WI38 (cell line): Measurements from ENCODE around the gene KRTAP5-1.

Experiments used
- H3K4me3 ChIP-seq: 2 replicates; pipeline ENCODE4 v1.5.1; 2011; ENCODE audit warnings: low read depth, mild to moderate bottlenecking, control low read depth, low read length
- TF ChIP-seq, protein P1 (sequence below): IDR thresholded peaks from 2 replicates; pipeline ENCODE4 v1.5.1; 2012; ENCODE audit warnings: low read depth, mild to moderate bottlenecking, control low read depth, low read length

Gene KRTAP5-1

DNA sequence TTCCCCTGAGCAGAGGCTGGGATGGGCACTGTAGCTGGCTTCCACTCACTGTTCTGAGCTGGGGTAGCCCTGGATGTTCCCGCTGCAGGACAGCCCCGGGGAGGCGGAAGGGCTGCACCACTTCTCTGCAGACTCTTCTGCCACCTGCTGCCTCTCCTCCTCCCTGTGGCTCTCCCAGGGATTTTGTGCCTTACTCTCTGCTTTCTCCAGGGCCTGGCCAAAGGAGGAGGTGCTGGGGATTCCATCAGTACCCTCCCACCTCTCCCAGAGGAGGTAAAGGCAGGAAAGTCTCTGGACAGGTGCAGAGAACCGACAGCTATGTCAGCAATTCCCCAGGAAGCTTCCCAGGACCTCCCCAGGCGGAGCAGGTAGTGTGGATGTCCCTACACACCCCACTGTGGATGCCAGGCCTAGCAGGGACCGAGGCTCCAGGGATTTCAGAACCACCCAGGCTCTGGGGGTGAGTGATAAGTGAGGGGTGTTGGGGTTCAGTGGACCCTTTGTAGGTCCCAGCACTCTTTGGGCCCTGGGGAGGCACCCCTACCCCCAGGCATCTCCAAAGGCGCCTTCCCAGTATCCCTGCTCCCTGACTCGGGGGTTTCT lies 24.3 kb downstream of the KRTAP5-1 start:
- H3K4me3 ChIP-seq, result no peak overlapping the region
- TF ChIP-seq, protein P1, sequence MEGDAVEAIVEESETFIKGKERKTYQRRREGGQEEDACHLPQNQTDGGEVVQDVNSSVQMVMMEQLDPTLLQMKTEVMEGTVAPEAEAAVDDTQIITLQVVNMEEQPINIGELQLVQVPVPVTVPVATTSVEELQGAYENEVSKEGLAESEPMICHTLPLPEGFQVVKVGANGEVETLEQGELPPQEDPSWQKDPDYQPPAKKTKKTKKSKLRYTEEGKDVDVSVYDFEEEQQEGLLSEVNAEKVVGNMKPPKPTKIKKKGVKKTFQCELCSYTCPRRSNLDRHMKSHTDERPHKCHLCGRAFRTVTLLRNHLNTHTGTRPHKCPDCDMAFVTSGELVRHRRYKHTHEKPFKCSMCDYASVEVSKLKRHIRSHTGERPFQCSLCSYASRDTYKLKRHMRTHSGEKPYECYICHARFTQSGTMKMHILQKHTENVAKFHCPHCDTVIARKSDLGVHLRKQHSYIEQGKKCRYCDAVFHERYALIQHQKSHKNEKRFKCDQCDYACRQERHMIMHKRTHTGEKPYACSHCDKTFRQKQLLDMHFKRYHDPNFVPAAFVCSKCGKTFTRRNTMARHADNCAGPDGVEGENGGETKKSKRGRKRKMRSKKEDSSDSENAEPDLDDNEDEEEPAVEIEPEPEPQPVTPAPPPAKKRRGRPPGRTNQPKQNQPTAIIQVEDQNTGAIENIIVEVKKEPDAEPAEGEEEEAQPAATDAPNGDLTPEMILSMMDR, result no peak

DNA sequence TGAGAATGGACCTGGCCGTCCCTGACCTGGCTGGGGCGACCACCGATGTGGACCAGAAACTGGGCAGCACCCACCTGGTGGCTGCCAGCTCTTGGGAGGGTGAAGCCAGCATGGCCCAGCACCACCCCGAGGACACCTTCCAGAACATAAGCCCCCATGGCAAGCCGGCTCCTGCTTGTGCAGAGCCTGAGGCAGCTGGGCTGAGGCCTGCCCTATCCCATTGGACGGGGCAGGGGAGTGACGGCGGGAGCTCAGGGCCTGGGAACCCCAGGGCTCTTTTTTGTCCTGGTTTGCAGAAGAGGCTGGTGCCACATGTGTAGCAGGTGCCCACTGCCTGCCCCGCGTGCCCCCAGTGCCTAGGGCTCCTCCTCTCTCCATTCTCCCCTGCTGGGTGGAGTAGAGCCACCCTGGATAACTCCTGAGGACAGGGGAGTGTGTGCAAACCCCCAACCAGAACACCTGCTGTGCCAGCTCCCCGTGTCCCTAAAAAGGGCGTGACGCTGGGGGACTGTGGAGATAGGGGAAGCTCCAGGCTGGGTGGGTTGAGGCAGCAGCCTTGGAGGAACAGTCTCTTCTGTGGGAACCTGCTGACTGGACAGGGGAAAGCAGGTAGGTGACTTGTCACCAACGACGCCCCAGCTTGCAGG lies 25.0 kb downstream of the KRTAP5-1 start:
- TF ChIP-seq, protein P1, result no peak
- H3K4me3 ChIP-seq, result no peak overlapping the region

DNA sequence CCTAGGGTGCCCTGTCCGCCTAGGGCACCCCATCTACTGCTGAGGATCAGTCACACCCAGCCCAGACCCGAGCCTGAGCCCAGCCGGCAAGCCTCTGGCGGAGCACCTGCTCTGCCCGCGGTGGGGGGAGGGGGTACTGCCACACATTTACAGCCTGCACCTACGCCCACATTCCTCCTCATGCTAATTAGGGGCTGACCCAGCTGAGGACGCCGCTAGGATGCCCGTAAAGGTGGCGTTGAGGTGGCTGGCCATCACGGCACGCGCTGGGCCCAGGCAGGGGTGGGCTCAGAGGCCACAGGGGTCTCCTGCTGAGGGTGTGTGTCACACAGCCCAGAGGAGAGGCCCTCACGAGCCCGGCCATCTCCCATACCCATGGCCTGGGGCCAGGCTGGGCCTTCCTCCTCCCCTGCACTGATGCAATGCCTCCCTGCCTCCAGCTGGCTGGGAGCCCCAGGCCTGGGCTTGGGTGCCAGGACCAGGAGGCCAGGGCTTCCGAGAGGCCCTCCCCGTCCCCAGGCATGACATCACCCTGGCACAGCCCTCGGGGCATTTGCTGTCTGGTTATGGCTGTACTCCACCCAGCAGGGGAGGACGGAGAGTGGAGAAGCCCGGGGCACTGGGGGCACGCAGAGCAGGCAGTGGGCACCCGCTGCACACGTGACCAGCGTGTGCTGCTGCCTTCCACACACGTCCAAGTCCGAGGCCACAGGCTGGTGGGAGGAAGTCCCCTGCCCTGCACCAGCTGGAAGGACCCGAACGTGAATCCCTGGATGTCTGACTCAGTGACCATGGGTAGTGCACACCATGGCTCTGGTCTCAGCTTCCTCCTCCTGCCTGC lies 25.8 kb downstream of the KRTAP5-1 start:
- no peak overlapping the region for H3K4me3 ChIP-seq
- TF ChIP-seq, protein P1, result no peak

DNA sequence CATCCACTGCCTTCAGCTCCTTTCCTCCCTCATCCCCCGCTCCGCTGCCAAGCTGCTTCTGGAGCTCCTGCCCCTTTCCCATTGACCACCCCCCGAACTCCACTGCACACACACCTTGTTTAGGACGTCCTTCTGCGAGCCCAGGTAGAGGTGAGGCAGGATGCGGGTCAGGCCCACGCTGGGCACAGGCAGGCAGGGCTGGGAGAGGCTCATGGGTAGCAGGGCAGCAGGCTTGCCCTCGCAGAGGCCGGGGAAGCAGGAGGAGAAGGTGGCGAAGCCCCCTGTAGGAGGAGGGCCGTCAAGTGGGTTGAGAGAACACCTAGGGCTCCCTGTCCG lies 26.3 kb downstream of the KRTAP5-1 start:
- TF ChIP-seq, protein P1, result no peak
- no peak overlapping the region for H3K4me3 ChIP-seq

DNA sequence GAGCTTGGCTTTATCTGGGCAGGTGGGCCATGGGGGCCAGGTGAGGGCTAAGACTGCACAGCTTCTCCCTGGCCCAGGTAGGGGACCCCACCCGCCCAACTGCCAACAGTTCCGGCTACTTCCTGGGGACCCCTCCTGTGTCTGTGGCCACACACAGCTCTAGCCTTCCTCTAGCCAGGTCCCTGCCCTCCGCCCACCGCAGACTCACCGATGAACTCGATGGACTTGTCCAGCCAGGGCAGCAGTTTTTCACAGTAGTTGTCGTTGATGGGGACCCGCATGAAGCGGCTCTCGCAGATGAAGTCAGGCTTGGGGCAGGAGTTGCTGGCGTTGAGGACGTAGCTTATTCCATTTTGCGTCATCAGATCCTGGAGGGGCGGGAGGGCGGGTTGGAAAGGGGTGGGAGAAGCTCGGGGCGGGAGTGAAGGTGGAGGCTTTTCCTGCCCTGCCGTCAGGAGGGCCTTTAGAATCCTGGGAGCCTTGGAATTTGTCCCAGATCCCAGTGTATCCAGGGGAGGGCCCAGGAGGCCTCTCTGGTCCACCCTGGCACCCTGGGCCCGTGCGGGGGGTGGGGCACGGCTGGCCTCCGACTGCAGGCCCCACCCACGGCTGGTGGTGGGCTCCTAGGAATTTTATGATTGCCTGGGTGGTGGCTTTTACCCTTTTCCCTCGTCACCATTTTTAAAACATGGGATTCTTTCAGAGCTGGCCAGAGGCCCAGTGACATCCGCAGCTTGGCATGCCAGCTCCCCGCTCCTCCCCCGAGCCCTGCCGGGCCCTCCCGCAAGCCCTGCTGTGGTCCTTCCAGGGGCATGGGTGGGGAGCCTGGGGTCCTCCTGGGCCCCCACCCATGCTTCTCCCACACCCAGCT lies 26.9 kb downstream of the KRTAP5-1 start:
- TF ChIP-seq, protein P1, result no peak
- no peak overlapping the region for H3K4me3 ChIP-seq

DNA sequence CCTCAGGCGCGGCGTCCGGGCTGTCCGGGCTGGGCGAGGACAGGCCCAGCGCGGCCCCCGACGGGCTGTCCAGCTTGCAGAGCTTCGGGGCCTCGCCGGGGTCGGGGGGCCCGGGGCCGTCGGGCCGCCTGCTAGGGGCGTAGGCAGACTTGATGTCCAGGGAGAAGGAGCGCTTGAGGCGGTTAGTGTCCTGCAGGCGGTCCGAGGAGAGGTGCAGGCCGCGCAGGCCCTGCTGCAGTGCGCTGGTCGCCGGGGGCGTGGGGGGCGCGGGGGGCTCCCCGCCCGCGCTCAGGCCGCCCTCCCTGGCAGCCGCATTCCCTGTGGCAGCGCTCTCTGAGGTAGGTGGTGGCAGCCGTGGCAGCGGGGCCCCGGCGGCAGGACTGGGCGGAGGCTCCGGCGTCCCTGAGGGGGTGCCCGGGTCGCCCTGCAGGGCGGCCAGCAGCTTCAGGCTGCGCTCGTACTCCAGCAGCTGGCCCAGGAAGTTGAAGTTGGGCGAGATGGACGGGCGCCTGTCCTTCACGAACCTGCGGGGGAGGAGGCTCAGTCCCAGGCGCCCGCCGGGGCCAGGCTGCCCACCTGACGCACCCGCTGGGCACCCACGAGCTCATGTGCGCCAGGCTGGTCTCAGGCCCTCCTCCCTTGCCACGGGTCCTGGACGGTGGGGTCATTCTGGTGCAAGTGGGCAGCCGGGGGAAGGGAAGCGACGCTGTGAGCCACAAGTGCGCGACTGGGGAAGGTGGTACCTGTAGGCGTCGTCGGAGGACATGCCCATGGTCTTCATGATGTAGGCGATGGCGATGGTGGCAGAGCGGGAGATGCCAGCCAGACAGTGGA lies 27.8 kb downstream of the KRTAP5-1 start:
- TF ChIP-seq, protein P1, result no peak
- H3K4me3 ChIP-seq, result no peak overlapping the region
